Mesendoderm (in vitro differentiated cells): Measurements from ENCODE around the gene S100A3.
A peak's percentile ranks its signal among the peaks of the same experiment; 100 is the strongest.

Source experiments
- DNase-seq: peaks from one replicate; pipeline ENCODE4 v3.0.0; 2013
- H2AK5ac ChIP-seq: 2 replicates; pipeline ENCODE4 v1.6.1; 2013; ENCODE audit warnings: low read length, inconsistent platforms
- H2BK120ac ChIP-seq: 2 replicates; pipeline ENCODE4 v1.6.1; 2013; ENCODE audit warnings: low read depth, mild to moderate bottlenecking, low read length, moderate library complexity, mixed read lengths
- H2BK15ac ChIP-seq: replicated peaks from 2 replicates; pipeline ENCODE4 v1.6.1; 2013; ENCODE audit warnings: low read depth, mild to moderate bottlenecking, moderate library complexity
- H2BK5ac ChIP-seq: 2 replicates; pipeline ENCODE4 v1.6.1; 2013; ENCODE audit warnings: low read length, inconsistent platforms
- H3K18ac ChIP-seq: 2 replicates; pipeline ENCODE4 v1.6.1; 2013; ENCODE audit warnings: mild to moderate bottlenecking, low read length, mixed read lengths
- H3K23ac ChIP-seq: one replicate; pipeline ENCODE4 v1.6.1; 2013; ENCODE audit warnings: low read length
- H3K27ac ChIP-seq: 2 replicates; pipeline ENCODE4 v1.5.1; 2013; ENCODE audit warnings: low read depth, mild to moderate bottlenecking, inconsistent platforms, low read length, moderate library complexity
- H3K27me3 ChIP-seq: 2 replicates; pipeline ENCODE4 v1.6.1; 2013; ENCODE audit warnings: low read length, control low read depth, mild to moderate bottlenecking, inconsistent platforms; ENCODE audit not compliant: insufficient read depth, poor library complexity
- H3K36me3 ChIP-seq: 2 replicates; pipeline ENCODE4 v1.6.1; 2013; ENCODE audit warnings: low read length, inconsistent platforms; ENCODE audit not compliant: control insufficient read depth, insufficient read depth
- H3K4ac ChIP-seq: one replicate; pipeline ENCODE4 v1.6.1; 2013; ENCODE audit warnings: low read depth, mild to moderate bottlenecking, low read length, moderate library complexity
- H3K4me1 ChIP-seq: 2 replicates; pipeline ENCODE4 v1.6.1; 2013; ENCODE audit warnings: low read depth, low read length, inconsistent platforms; ENCODE audit not compliant: control insufficient read depth
- H3K4me2 ChIP-seq: 2 replicates; pipeline ENCODE4 v1.6.1; 2013; ENCODE audit warnings: low read length
- H3K4me3 ChIP-seq: 2 replicates; pipeline ENCODE4 v1.5.1; 2013; ENCODE audit warnings: mild to moderate bottlenecking, low read length
- H3K56ac ChIP-seq: one replicate; pipeline ENCODE4 v1.6.1; 2013; ENCODE audit warnings: low read length
- H3K79me1 ChIP-seq: 2 replicates; pipeline ENCODE4 v1.6.1; 2013; ENCODE audit warnings: low read length, inconsistent platforms
- H3K79me2 ChIP-seq: 2 replicates; pipeline ENCODE4 v1.6.1; 2013; ENCODE audit warnings: mild to moderate bottlenecking, low read length; ENCODE audit not compliant: control insufficient read depth, insufficient read depth
- H3K9ac ChIP-seq: 2 replicates; pipeline ENCODE4 v1.6.1; 2013; ENCODE audit warnings: low read length, inconsistent platforms
- H4K5ac ChIP-seq: one replicate; pipeline ENCODE4 v1.6.1; 2013; ENCODE audit warnings: low read length
- H4K8ac ChIP-seq: one replicate; pipeline ENCODE4 v1.6.1; 2013; ENCODE audit warnings: low read depth, mild to moderate bottlenecking, control low read depth, low read length, moderate library complexity
- WGBS: extraction: QIAGEN DNeasy Blood & Tissue Kit; methylation state at CpG from one replicate; pipeline ENCODE4 v1.1.7; 2013; ENCODE audit warnings: low lambda C conversion rate, missing lambda C conversion rate; ENCODE audit not compliant: insufficient coverage; ENCODE audit errors: extremely low coverage; 5-methylcytosine and 5-hydroxymethylcytosine counted together

S100A3 gene

DNA sequence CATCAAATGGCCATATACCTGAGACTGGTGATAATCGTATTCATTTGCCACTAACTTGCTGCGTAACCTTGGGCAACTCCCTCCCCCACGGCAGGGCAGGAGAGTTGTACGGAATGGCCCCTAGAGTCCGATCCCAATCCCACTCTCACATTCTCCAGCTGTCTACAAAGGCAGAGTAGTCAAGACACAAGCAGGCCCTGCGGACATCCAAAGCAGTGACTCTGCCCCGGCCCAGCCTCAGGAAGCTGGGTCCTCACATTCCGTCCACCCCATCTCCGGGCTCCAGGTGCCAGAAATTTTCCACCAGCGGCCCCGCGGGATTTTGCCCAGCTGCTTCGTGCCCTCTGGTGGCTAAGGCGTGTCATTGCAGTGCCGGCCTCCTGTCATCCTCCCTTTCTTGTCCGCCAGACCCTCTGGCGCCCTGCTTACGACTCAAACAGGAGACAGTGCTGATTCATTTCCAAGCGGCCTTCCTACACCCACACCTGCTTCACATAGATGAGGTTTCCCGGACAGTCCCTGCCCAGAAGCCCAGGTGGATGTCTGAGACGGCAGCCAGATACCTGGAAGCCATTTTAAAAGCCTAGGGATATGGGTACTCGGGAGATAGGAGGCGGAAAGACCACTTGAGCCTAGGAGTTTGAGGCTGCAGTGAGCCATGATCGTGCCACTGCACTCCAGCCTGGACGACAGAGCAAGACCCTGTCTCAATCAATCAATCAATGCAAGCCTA lies 19.5 kb upstream of the S100A3 start:
- H4K5ac ChIP-seq, result peak overlapping the region; percentile 90
- H3K27me3 ChIP-seq, result no peaks in the 10 kb centered on the region
- peak overlapping the region; percentile 41 for H3K4me2 ChIP-seq
- no peaks in the 10 kb centered on the region for H3K79me2 ChIP-seq
- H3K79me1 ChIP-seq, result no peaks in the 10 kb centered on the region
- no peak overlapping the region for H3K4me3 ChIP-seq
- WGBS, result no CpG with 5 or more reads among the region's 25 CpGs
- H3K18ac ChIP-seq, result peak overlapping the region; percentile 8
- H3K27ac ChIP-seq, result peak overlapping the region; percentile 26
- H2BK120ac ChIP-seq, result no peak overlapping the region
- peak overlapping the region; percentile 85 for H3K56ac ChIP-seq
- peaks cover 10% of the 10 kb centered on the region for H3K4me1 ChIP-seq
- peak overlapping the region; percentile 58 for H3K9ac ChIP-seq
- peak; percentile 96 for DNase-seq
- no peak overlapping the region for H2BK15ac ChIP-seq
- H3K4ac ChIP-seq, result peak overlapping the region; percentile 38
- H4K8ac ChIP-seq, result no peak overlapping the region
- H3K36me3 ChIP-seq, result no peaks in the 10 kb centered on the region
- no peak overlapping the region for H3K23ac ChIP-seq
- peak overlapping the region; percentile 31 for H2BK5ac ChIP-seq
- peak overlapping the region; percentile 38 for H2AK5ac ChIP-seq

DNA sequence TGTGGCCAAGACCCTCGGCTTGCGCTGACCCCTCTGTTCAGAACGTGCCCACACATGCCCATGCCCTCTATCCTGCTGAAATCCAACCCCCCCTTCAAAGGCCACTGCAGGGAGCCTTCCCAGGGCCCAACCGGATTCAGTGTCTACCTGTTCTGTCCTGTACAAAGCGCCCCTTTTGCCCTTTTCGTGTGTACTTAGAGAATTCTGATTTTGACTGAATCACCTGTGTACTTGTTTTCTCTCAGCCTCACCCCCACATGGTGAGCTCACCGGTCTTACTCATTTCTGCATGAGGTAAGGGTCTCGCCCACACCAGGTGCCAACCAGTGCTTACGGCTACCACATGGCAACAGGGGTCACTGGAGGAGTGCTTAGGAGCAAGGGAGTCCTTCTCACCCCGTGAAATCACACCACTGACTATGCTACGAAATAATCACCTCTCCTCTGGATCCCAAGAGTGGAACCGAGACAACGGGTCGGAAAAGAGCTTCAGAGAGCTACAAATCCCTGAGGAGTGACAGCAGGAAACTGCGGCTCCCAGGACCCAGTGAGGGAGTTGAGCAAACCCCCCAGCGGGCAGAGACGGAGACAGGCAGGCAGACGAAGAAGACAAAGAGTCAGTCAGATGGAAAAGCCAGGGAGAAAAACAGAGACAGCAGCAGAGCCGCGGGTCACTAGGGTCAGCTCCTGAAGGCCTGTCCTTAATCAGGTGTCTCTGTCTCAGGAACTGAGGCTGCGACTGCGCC lies 18.7 kb upstream of the S100A3 start:
- no peak overlapping the region for H4K5ac ChIP-seq
- H3K56ac ChIP-seq, result peak overlapping the region; percentile 85
- peak; percentile 70 for DNase-seq
- H3K4me3 ChIP-seq, result no peak overlapping the region
- no peaks in the 10 kb centered on the region for H3K79me2 ChIP-seq
- peak overlapping the region; percentile 38 for H3K4ac ChIP-seq
- peak overlapping the region; percentile 8 for H3K18ac ChIP-seq
- no peaks in the 10 kb centered on the region for H3K36me3 ChIP-seq
- H3K23ac ChIP-seq, result no peak overlapping the region
- H3K4me1 ChIP-seq, result peaks cover 10% of the 10 kb centered on the region
- no peak overlapping the region for H2BK15ac ChIP-seq
- H3K9ac ChIP-seq, result peak overlapping the region; percentile 54
- H3K27me3 ChIP-seq, result no peaks in the 10 kb centered on the region
- peak overlapping the region; percentile 74 for H2BK5ac ChIP-seq
- H3K27ac ChIP-seq, result peak overlapping the region; percentile 26
- H2BK120ac ChIP-seq, result no peak overlapping the region
- H3K79me1 ChIP-seq, result no peaks in the 10 kb centered on the region
- H3K4me2 ChIP-seq, result no peak overlapping the region
- no CpG with 5 or more reads among the region's 22 CpGs for WGBS
- H2AK5ac ChIP-seq, result peak overlapping the region; percentile 81
- H4K8ac ChIP-seq, result no peak overlapping the region

DNA sequence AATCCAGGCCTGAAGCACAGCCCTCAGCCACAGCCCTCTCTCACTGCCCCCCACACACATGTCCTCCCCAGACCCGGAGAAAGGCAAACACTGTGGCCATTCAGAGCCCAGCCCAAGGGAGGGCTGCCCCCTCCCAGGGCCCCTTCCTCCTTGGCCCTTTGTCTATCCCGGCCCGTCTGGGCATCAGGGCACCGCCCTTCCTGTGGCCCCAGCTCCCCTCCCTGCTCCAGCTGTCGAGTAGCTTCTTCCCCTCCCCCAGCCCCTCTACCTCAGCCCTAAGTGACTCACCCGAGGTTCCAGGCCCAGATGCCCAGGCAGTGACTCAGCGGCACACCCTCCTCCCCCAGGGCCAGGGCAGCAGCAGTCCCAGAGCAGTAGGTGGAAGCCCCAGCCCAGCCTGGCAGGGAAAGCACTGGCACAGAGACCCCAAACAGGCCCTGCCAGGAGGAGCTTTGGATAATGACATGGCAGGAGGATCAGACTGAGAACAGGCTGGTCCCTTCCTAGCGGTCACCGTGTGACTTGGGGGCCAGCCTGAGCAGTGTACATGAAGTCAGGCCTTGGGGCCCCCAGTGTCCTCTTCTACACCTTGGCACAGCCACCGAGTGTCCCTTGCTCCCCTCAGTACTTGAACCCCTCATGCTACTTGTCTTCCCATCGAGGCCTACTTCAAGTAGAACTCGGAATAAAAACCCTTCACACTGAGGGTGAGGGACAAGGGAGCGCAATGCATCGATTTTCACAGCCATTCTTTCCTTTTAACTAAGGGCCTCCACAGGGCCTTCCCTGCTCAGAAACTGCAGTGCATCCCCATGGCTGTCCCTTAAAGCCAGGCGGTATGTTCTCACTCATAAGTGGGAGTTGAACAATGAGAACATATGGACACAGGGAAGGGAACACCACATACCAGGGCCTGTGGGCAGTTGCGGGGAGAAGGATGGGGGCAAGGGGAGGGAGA lies 17.6 kb upstream of the S100A3 start:
- no peak overlapping the region for H3K4me3 ChIP-seq
- H4K5ac ChIP-seq, result no peak overlapping the region
- peak overlapping the region; percentile 83 for H3K4ac ChIP-seq
- peak overlapping the region; percentile 80 for H2AK5ac ChIP-seq
- peak overlapping the region; percentile 92 for H2BK5ac ChIP-seq
- H3K18ac ChIP-seq, result peak overlapping the region; percentile 15
- no CpG with 5 or more reads among the region's 16 CpGs for WGBS
- H3K4me2 ChIP-seq, result no peak overlapping the region
- H3K4me1 ChIP-seq, result peaks cover 10% of the 10 kb centered on the region
- peak overlapping the region; percentile 50 for H3K9ac ChIP-seq
- H3K36me3 ChIP-seq, result no peaks in the 10 kb centered on the region
- H2BK120ac ChIP-seq, result no peak overlapping the region
- H3K27ac ChIP-seq, result peak overlapping the region; percentile 60
- no peaks in the 10 kb centered on the region for H3K79me1 ChIP-seq
- peak overlapping the region; percentile 84 for H3K56ac ChIP-seq
- no peak overlapping the region for H3K23ac ChIP-seq
- no peaks in the 10 kb centered on the region for H3K27me3 ChIP-seq
- no peak overlapping the region for H2BK15ac ChIP-seq
- H4K8ac ChIP-seq, result no peak overlapping the region
- H3K79me2 ChIP-seq, result no peaks in the 10 kb centered on the region
- DNase-seq, result peak; percentile 99

DNA sequence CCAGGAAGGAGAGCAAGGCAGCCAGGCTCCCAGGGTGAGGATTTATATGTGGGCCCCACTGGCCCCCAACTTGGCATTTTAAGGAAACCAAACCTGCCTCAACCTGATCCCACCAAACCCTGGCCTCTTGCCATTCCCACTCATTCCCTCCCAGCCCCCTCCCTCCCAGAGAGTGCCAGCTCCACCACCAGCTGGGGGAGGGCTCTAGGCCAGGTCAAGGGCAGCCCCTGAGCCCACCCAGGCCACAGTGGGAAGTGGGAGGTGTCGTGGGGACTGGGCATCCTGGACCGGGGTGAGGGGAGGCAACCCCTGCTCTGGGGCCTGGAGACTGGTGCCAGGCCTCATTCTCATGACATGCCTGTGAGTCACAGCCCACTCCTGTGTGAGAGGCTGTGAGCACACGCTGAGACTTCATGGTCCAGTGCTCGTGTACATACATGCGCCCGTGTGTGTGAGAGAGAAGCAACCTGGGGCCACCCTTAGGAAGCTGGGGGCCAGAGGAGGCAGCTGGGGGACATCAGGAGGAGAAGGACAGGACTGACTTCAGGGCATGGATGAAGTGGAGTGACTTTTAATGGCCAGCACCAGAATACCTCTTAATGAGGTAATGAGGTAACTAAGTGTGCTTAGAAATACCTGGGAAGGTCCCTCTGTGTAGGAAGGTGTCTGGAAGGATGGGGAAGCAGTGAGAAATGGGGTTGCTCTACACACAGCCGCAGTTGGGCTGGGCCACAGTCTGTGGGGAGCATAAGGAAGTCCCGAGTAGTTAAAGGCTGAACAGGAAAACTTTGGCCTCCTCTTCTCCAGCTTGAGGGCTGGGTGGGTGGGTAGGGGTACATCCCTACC lies 16.7 kb upstream of the S100A3 start, which contains the start of gene S100A2:
Gene S100A2 (minus strand): TSS at position 316 of the 846 bp plus-strand sequence. CDS start 1,967 bp downstream, outside the sequence.
- Histone ChIP-seq H4K5ac (no peak within 1 kb of the TSS), H3K4me2 (no peak within 1 kb of the TSS), H3K23ac (no peak within 1 kb of the TSS), H3K36me3 (no peaks in the 10 kb centered on the region), H4K8ac (no peak within 1 kb of the TSS), H3K4ac (peak within 1 kb of the TSS; percentile 83), H3K9ac (peak within 1 kb of the TSS; percentile 50), H3K4me3 (no peak within 1 kb of the TSS), H2BK5ac (peak within 1 kb of the TSS; percentile 92), H3K27me3 (no peaks in the 10 kb centered on the region), H3K79me2 (no peaks in the 10 kb centered on the region), H3K79me1 (no peaks in the 10 kb centered on the region), H3K56ac (peak within 1 kb of the TSS; percentile 84), H2AK5ac (peak within 1 kb of the TSS; percentile 90), H3K4me1 (peaks cover 10% of the 10 kb centered on the region), H2BK120ac (no peak within 1 kb of the TSS), H2BK15ac (no peak within 1 kb of the TSS), H3K27ac (no peak within 1 kb of the TSS), H3K18ac (peak within 1 kb of the TSS; percentile 19)
- WGBS, result no CpG with 5 or more reads among the region's 8 CpGs
- peak; percentile 51 for DNase-seq

DNA sequence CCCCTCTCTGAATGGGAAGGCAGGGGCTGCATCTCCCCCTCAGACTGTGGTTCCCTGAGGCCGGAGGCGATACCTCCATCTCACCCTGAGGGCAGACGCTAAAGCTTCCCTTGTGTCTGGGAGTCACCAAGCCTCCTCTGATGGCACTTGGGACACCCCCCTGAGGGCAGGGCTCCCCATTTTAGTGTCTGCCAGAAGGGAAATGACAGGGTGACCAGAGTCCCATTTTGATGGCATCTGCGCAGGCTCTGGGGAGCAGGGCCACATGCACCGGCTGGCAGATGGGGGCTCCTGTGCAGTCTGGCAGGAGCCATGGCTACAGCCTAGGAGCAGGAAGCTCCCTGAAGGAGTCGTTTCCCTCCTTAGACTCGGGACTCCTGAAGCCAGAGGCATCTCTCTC lies 14.9 kb upstream of the S100A3 start:
- Histone ChIP-seq H2BK15ac (no peak overlapping the region), H3K56ac (peak overlapping the region; percentile 34), H2BK5ac (no peak overlapping the region), H3K9ac (no peak overlapping the region), H3K4me2 (no peak overlapping the region), H3K4me1 (peaks cover 10% of the 10 kb centered on the region), H3K18ac (no peak overlapping the region), H3K27ac (no peak overlapping the region), H3K79me1 (no peaks in the 10 kb centered on the region), H4K8ac (no peak overlapping the region), H3K36me3 (no peaks in the 10 kb centered on the region), H3K23ac (no peak overlapping the region), H2AK5ac (no peak overlapping the region), H3K79me2 (no peaks in the 10 kb centered on the region), H3K4me3 (no peak overlapping the region), H2BK120ac (no peak overlapping the region), H3K4ac (no peak overlapping the region), H3K27me3 (no peaks in the 10 kb centered on the region), H4K5ac (no peak overlapping the region)
- DNase-seq, result no peak
- no CpG with 5 or more reads among the region's 7 CpGs for WGBS
